Lower lobe of right lung (tissue), 2 donors: ENCODE data around the gene PEX5. TPM values are rescaled to one million over a fixed set of nuclear protein-coding genes. Genes with fewer than 3 reads are reported as not detected.
"Not testable (repeated sequence)": the region's sequence is repeated elsewhere in the genome, so short reads cannot be mapped to it uniquely, and the experiment has no call there.

Source experiments
- ATAC-seq, 2 donors: fragments of 200-7000 bp; cut with Tn5 transposase; one replicate each; pipeline ENCODE4 v1.9.1; 2020 to 2022; ENCODE audit warnings: mild to moderate bottlenecking in 2 of 2, moderate library complexity in 2 of 2
- DNase-seq: peaks from one replicate; pipeline ENCODE4 v3.0.0-alpha.2; 2020
- H3K27ac ChIP-seq: fragments of 200-600 bp; one replicate; pipeline ENCODE4 v1.8.0; 2022
- H3K27me3 ChIP-seq: fragments of 200-600 bp; one replicate; pipeline ENCODE4 v1.8.0; 2022; ENCODE audit warnings: low read depth
- H3K36me3 ChIP-seq: fragments of 200-600 bp; one replicate; pipeline ENCODE4 v1.8.0; 2022; ENCODE audit warnings: mild to moderate bottlenecking
- H3K4me1 ChIP-seq: fragments of 200-600 bp; one replicate; pipeline ENCODE4 v1.8.0; 2022
- H3K4me3 ChIP-seq: fragments of 200-600 bp; one replicate; pipeline ENCODE4 v1.8.0; 2022; ENCODE audit warnings: mild to moderate bottlenecking
- H3K9me3 ChIP-seq: fragments of 200-600 bp; one replicate; pipeline ENCODE4 v1.8.0; 2022
- CTCF ChIP-seq: fragments of 200-600 bp; IDR thresholded peaks from one replicate; pipeline ENCODE4 v1.8.0; 2022; ENCODE audit warnings: antibody characterized with exemption, mild to moderate bottlenecking
- intact Hi-C: fragments of 100-400 bp; cut with DNase I; formaldehyde crosslinking; loops from one replicate; pipeline ENCODE4 v1.11.0; 2022
- total RNA-seq: library from RNA; stranded (reverse); fragmentation: NEBNext Ultra II Directional; extraction: Animal tissue kit (Norgen Biotek cat#: 25700); gene quantifications from one replicate; pipeline ENCODE4 v1.2.1, GENCODE V29; 2021
- donor health status: DM: no; HTN: yes; CAD: no; lungs with severe emphysema.

The PEX5 gene
- total RNA-seq, 1 donor from 2014 or later, result 47.8 TPM

DNA sequence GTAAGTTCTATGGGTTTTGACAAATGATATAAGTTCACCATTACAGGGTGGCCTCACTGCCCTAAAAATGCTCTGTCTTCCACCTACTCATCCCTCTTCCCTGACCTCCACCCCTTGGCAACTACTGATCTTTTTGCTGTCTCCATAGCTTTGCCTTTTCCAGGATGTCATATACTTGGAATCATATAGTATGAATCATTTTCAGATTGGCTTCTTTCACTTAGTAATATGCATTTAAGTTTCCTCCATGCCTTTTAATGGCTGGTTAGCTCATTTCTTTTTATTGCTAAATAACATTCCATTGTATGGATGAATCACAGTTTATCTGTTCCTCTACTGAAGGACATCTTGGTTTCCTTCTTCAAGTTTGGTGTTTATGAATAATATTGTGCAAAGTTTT lies 14.0 kb upstream of the PEX5 start:
- H3K4me1 ChIP-seq, result no peaks in the 10 kb centered on the region
- no peaks in the 10 kb centered on the region for H3K27me3 ChIP-seq
- no peak overlapping the region for H3K27ac ChIP-seq
- DNase-seq, result no peak
- no peak for ATAC-seq
- no peaks in the 10 kb centered on the region for H3K36me3 ChIP-seq
- no peak for TF ChIP-seq CTCF
- intact Hi-C loops, result no loop called here
- no peaks in the 10 kb centered on the region for H3K9me3 ChIP-seq
- no peak overlapping the region for H3K4me3 ChIP-seq

GRCh38 chr12:7176595-7176994 lies 12.9 kb upstream of the PEX5 start:
- H3K4me3 ChIP-seq, result no peak overlapping the region
- no peak overlapping the region for H3K27ac ChIP-seq
- no peaks in the 10 kb centered on the region for H3K27me3 ChIP-seq
- no peak for ATAC-seq
- no peaks in the 10 kb centered on the region for H3K36me3 ChIP-seq
- no peaks in the 10 kb centered on the region for H3K9me3 ChIP-seq
- no peak for DNase-seq
- intact Hi-C loops, result no loop called here
- no peaks in the 10 kb centered on the region for H3K4me1 ChIP-seq
- no peak for TF ChIP-seq CTCF

DNA sequence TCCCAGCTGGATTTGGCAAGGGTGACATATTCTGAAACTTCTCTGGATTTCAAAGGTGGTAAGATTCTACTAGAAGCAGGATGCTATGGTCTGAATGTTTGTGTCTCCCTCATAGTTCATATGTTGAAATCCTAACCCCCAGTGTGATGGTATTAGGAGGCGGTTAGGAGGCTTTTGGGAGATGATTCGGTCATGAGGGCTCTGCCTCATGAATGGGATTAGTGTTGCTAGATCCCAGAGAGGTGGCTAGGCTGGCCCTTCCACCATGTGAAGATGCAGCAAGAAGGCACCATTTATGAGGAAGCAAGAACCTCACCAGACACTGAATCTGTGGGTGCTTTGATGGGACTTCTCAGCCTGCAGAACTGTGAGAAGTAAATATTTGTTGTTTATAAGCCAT lies 11.0 kb upstream of the PEX5 start:
- no peak for ATAC-seq
- intact Hi-C loops, result no loop called here
- no peak for DNase-seq
- no peak for TF ChIP-seq CTCF
- Histone ChIP-seq H3K36me3 (no peaks in the 10 kb centered on the region), H3K4me1 (no peaks in the 10 kb centered on the region), H3K4me3 (no peak overlapping the region), H3K27ac (no peak overlapping the region), H3K9me3 (no peaks in the 10 kb centered on the region), H3K27me3 (no peaks in the 10 kb centered on the region)

DNA sequence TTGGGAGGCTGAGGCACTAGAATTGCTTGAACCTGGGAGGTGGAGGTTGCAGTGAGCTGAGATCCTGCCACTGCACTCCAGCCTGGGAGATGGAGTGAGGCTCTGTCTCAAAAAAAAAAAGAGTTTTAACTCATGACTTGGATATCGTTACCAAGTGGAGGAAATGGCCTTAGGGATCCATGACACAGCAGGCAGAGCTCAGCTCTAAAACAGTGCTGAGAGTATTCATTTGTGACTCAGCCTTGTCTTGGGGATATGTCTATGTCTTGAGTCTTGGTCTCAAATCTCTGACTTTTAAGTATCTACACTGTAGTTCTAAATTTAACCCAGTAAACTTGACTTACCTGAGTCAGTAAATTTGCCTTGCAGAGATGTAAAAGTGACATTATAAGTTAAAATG lies 8.8 kb upstream of the PEX5 start:
- Histone ChIP-seq H3K9me3 (no peaks in the 10 kb centered on the region), H3K4me1 (no peaks in the 10 kb centered on the region), H3K27me3 (no peaks in the 10 kb centered on the region), H3K4me3 (no peak overlapping the region), H3K36me3 (no peaks in the 10 kb centered on the region), H3K27ac (no peak overlapping the region)
- DNase-seq, result no peak
- intact Hi-C loops, result no loop called here
- no peak for TF ChIP-seq CTCF
- no peak for ATAC-seq

DNA sequence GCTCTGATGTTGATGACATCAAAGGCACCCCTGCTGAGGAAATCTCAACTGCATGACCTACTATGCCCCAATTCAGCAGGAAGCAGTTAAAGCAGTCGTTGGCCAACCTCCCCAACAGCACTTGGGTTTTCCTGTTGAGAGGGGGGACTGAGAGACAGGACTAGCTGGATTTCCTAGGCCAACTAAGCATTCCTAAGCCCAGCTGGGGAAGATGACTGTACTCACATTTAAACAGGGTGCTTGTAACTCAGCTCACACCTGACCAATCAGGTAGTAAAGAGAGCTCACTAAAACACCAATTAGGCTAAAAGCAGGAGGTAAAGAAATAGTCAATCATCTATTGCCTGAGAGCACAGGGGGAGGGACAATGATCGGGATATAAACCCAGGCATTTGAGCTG lies 3.4 kb upstream of the PEX5 start:
- intact Hi-C loops, H3K4me3 ChIP-seq, H3K27ac ChIP-seq, H3K9me3 ChIP-seq, H3K27me3 ChIP-seq, H3K36me3 ChIP-seq, DNase-seq, ATAC-seq: not testable (repeated sequence)
- peaks cover 26% of the 10 kb centered on the region for H3K4me1 ChIP-seq

- Histone ChIP-seq H3K27ac (peak overlapping the region; percentile 94), H3K4me1 (peaks cover 28% of the 10 kb centered on the region), H3K9me3 (no peaks in the 10 kb centered on the region), H3K27me3 (no peaks in the 10 kb centered on the region), H3K36me3 (peaks cover 26% of the 10 kb centered on the region), H3K4me3 (peak overlapping the region; percentile 96)
- TF ChIP-seq CTCF, result peak; percentile 74
- ATAC-seq (peak; percentile 74 to 76), DNase-seq (peak; percentile 80)
- intact Hi-C loops, result no loop called here
These were observed 706 bp upstream of the PEX5 start for GRCh38 chr12:7188562-7189397.
